Renal cortex interstitium (tissue), 15 donors: ENCODE measurements around the gene COIL. TPM values are rescaled to one million over a fixed set of nuclear protein-coding genes. Genes with fewer than 3 reads are reported as not detected.

Experiments used
- DNase-seq, 11 donors: peaks; one replicate each; pipeline ENCODE4 v3.0.0-alpha.2; 2013; ENCODE audit warnings: low read depth in 9 of 11, low spot score in 4 of 11; ENCODE audit errors: extremely low read depth in 1 of 11
- long read RNA-seq, 16 experiments: transcript quantifications; one replicate each; lab custom pipeline, GENCODE V29; 2026
- polyA plus RNA-seq, 3 donors: library from polyadenylated mRNA; unstranded; fragments of 120-200 nt; gene quantifications; one replicate each; pipeline ENCODE4 v1.2.1, GENCODE V29; 2013; ENCODE audit not compliant: insufficient read length in 3 of 3

The COIL gene, protein sequence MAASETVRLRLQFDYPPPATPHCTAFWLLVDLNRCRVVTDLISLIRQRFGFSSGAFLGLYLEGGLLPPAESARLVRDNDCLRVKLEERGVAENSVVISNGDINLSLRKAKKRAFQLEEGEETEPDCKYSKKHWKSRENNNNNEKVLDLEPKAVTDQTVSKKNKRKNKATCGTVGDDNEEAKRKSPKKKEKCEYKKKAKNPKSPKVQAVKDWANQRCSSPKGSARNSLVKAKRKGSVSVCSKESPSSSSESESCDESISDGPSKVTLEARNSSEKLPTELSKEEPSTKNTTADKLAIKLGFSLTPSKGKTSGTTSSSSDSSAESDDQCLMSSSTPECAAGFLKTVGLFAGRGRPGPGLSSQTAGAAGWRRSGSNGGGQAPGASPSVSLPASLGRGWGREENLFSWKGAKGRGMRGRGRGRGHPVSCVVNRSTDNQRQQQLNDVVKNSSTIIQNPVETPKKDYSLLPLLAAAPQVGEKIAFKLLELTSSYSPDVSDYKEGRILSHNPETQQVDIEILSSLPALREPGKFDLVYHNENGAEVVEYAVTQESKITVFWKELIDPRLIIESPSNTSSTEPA
- 10 to 100 TPM; 28.9 to 33.4 (median 29.2) TPM for polyA plus RNA-seq
- long read RNA-seq, donor 1, partial matches to known transcripts: 16 of 18 reads
- long read RNA-seq, donor 1, other reads (novel, unspliced or antisense): 0 of 18 reads
- long read RNA-seq, donor 2, partial matches to known transcripts: 31 of 31 reads
- long read RNA-seq, donor 2, other reads (novel, unspliced or antisense): 0 of 31 reads
- long read RNA-seq, donor 3, partial matches to known transcripts: 51 of 53 reads
- long read RNA-seq, donor 3, other reads (novel, unspliced or antisense): 0 of 53 reads
- long read RNA-seq, donor 4, partial matches to known transcripts: 25 of 29 reads
- long read RNA-seq, donor 4, other reads (novel, unspliced or antisense): 0 of 29 reads
- long read RNA-seq, donor 5: 0 reads
- long read RNA-seq, donor 6, partial matches to known transcripts: 58 of 58 reads
- long read RNA-seq, donor 6, other reads (novel, unspliced or antisense): 0 of 58 reads
- long read RNA-seq, donor 7, partial matches to known transcripts: 56 of 60 reads
- long read RNA-seq, donor 7, other reads (novel, unspliced or antisense): 0 of 60 reads
- long read RNA-seq, donor 8: 0 reads
- long read RNA-seq, donor 9, partial matches to known transcripts: 33 of 35 reads
- long read RNA-seq, donor 9, other reads (novel, unspliced or antisense): 0 of 35 reads
- long read RNA-seq, donor 10, transcript COIL-201 (7 exons, 2,650 nt): major isoform, 5 of 65 reads
- long read RNA-seq, donor 10, partial matches to known transcripts: 60 of 65 reads
- long read RNA-seq, donor 10, other reads (novel, unspliced or antisense): 0 of 65 reads
- long read RNA-seq, donor 11, partial matches to known transcripts: 0 of 1 reads
- long read RNA-seq, donor 11, other reads (novel, unspliced or antisense): 0 of 1 reads
- long read RNA-seq, donor 12, partial matches to known transcripts: 24 of 25 reads
- long read RNA-seq, donor 12, other reads (novel, unspliced or antisense): 0 of 25 reads
- long read RNA-seq, donor 13: 0 reads
- long read RNA-seq, donor 14, transcript COIL-201 (7 exons, 2,650 nt): major isoform, 5 of 67 reads
- long read RNA-seq, donor 14, partial matches to known transcripts: 62 of 67 reads
- long read RNA-seq, donor 14, other reads (novel, unspliced or antisense): 0 of 67 reads
- long read RNA-seq, donor 15, partial matches to known transcripts: 9 of 11 reads
- long read RNA-seq, donor 15, other reads (novel, unspliced or antisense): 0 of 11 reads
- long read RNA-seq, donor 16, transcript COIL-201 (7 exons, 2,650 nt): major isoform, 9 of 93 reads
- long read RNA-seq, donor 16, partial matches to known transcripts: 84 of 93 reads
- long read RNA-seq, donor 16, other reads (novel, unspliced or antisense): 0 of 93 reads

DNA sequence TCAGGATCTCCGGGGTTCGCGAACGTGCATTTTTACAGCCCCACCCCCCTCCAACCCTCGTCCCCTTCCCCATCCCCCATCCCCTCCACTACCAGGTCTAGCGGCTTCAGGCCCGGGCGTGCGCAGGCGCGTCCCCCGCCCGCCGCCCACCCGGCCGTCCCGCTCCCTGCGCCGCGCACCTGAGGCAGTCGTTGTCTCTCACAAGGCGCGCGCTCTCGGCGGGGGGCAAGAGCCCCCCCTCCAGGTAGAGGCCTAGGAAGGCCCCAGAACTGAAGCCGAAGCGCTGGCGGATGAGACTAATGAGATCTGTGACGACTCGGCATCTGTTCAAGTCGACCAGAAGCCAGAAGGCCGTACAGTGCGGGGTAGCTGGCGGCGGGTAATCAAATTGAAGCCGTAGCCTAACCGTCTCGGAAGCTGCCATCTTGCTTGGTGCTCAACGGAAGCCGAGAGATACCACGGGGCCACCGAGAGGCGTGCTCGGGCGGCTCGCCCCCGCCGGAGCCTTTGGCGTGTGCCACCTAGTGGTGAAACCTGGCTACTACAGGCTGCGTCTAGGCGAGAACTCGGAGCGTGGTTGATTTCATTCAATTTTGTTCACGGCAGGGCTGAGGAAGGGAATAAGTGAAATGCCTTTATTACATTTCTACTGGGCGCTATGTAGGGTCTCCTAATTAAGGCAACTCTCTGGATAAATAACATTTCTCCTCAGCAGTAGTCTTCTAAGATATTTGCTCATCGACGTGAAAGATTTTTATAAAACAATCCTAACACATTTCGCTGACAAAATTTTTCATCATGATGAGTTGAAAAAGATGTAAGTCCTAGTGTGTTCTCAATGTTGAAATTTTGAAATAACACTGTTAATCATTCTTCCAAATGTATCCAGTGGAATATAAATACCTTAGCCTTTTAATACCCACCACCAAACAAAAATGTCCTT lies at the start of gene COIL:
Gene COIL (minus strand): TSS at position 455 of the 943 bp plus-strand sequence. CDS start 31 bp downstream, at position 424.
- DNase-seq: peak; percentile 77 to 90 (median 88)

DNA sequence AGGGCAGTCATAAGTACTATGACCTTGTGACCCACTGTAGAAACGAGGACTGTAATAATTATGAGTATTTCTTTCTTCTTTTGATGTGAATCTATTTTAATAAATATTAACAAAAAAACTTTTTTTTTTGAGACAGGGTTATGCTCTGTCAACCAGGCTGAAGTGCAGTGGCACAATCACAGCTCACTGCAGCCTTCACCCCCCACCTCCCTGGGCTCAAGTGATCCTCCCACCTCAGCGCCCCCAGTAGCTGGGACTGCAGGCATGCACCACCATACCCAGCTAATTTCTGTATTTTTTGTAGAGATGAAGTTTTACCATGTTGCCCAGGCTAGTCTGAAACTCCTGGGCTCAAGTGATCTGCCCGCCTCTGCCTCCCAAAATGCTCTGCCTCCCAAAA lies 49.6 kb upstream of the COIL start:
- DNase-seq: no peak

DNA sequence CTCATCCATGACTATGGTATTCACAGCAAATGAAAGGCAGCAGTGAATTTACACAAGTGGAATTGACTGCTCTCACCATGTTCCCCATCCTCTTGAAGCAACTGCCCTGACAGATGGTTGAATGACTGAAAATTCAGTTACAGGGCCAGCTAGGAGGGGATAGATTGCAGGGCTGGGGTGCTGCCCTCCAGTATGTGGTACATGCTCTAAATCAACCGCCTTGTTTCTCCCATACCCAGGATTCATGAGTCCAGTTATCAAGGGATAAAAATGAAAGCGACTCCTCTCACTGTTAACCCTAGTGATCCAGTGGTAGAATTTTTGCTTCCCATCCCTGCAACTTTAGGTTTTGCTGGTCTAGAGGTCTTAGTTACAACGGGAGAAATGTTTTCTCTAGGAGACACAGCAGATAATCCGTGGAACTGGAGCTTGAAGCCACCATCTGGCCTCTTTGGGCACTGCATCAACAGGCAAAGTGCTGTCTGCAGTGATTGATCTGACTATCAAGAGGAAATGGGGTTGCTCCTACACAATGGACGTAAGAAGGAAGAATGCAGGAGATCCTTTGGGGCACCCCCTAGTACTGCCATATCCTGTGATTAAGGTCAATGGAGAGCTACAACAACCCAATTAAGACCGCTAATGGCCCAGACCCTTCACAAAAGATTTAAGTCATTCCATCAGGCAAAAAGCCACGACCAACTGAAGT lies 49.0 kb upstream of the COIL start:
- peak in 1 of 11 donors; percentile 29 for DNase-seq

DNA sequence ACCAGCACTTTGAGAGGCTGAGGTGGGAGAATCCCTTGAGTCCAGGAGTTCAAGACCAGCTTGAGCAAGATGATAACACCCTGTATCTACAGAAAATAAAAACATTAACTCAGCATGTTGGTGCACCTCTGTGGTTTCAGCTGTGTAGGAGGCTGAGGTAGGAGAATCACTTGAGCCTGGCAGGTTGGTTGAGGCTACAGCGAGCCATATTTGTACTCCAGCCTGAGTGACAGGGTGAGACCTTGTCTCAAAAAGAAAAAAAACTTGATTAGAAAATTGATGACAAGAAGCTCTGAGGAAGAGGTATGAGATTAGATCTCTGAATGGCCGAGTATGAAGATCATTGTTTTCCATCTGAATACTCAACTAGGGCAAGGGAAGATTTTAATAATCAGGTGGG lies 48.1 kb upstream of the COIL start:
- DNase-seq: no peak

DNA sequence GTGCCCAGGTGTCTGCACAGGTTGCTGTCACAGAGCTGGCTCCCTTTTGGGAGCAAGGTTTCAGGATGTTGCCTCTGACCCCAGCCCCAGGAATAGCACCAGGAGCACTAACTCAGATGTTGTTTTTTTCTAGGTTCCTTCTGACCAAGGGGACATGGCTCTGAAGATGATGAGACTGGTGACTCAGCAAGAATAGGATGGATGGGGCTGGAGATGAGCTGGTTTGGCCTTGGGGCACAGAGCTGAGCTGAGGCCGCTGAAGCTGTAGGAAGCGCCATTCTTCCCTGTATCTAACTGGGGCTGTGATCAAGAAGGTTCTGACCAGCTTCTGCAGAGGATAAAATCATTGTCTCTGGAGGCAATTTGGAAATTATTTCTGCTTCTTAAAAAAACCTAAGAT lies 45.2 kb upstream of the COIL start:
- no peak for DNase-seq

DNA sequence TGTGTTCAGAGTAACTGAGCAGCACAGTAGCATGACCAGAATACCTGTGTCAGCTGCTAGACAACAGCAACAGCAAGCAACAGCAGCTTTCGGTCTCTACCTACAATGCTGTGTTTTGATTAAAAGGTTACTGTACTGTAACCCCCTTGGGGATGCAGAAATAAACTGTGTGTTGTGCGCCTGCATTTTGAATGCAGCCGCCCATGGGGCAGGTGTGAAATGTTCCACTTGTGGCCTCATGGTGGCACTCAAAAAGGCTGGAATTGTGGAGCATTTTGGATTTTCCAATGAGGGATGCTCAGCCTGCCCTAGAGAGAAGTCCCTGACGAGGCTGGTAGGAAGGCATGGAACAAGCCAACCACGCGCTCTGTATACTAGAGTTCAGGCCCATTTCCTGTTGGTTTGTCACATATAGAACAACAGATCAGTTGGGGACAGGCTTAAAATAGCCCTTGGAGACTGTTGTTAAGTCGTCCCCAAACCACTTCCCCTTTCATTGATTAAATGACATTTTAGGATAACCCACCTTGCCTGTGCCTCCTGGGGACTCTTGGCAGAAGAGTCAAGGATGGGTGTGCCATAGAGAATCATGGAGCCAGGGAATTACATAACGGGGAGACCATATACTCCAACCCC lies 44.2 kb upstream of the COIL start:
- no peak for DNase-seq

DNA sequence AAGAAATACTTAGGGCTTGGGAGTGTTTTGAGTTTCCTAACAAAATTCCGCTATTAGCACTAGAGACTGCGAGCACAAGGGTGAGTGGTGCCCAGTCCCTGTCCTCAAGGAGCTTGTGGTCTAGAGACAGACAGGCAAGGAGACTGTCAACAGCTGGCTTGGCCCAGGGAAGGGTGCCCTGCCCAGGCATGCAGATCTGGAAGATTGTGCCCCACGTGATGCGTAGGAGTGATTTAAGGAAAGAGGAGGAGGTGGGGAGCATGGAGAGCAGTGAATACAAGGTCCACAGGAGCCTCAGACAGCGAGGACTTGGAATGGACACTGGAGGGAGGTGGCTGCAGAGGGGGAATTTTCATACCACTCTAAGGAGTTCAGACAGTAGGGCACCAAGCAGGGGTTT lies 42.1 kb upstream of the COIL start:
- DNase-seq: no peak

DNA sequence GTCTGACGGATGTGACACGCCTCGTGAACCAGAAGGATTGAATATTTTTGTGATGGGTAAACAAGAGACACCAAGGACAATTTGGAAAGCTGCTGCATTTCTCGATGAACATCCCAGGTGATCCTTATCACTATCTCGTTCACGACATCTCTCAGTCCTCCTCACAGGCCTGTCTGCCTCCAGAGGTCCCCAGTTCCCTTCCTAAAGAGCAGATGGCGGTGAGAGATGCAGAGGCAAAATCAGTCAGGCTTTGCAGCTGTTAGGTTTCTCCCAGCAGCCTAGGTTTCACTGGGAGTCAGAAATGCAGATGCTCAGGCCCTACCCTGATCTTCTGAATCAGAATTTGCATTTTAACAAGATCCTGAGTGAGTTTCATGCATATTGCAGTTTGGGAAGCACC lies 40.7 kb upstream of the COIL start:
- no peak for DNase-seq

DNA sequence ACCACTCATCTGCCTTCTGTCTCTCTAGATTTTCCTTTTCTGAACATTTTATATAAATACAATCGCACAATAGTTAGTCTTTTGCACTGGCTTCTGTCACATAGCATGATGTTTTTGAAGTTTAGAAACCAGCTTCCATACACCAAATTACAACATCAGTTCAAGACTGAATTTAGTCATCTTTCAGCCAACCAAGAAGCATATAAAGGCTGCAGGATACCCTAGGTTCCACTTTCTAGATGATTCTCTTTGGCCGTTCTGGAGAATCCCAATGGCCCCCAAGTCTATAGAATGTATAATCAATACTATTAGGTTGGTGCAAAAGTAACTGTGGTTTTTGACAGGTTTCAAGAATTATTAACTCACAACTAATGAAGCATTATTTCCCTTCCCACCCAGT lies 36.5 kb upstream of the COIL start:
- no peak for DNase-seq

DNA sequence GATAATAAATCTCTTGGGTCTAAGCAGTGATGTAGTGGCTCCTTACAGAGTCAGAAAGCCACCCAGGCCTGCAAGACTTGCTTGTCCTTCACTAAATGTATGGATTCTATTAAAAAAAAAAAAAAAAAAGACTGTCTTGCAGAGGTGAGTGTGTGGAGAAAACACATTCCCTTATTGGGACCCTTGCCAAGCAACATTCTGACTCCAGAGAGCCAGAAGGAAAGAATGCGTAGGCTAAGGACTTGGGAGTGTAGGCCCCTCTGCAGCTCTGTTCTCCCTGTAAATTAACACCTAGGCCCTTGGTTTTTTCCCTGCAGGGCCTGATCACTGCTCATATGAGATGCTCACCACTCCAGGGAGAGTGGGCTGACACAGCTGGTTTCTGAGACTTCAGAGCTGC lies 34.9 kb upstream of the COIL start:
- DNase-seq: no peak

DNA sequence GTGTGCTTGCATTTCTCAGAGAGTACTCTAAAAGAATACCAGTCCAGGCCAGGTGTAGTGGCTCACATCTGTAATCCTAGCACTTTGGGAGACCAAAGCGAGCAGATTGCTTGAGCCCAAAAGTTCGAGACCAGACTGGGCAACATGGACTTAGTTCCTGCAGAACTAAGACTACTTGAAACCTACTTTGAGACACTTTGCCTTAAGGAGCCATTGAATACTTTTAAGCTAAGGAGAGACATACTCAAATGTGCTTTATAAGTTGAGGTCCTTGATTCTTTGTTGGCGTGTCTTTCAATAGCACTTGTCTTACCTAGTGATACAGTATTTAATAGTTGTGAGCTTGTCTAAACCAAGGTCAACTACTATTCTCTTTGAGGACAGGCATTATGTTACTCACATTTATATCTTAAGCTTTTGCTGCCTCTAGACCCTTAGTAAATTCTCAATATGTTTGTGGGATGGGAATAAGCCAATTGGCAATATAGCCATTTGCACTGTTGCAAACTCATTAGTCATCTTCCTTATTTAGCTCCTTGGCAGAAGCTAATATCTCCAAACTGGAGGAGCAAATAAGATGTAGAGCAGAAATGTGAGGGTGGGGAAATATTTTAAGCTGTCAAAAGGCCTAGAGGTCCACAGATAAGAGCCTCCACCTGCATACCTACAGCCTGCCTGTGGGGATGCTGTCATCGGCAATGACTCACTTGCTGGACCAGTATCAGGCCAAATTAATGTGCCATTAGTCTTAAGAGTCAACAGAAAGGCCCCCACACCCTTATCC lies 33.4 kb upstream of the COIL start:
- DNase-seq: no peak

DNA sequence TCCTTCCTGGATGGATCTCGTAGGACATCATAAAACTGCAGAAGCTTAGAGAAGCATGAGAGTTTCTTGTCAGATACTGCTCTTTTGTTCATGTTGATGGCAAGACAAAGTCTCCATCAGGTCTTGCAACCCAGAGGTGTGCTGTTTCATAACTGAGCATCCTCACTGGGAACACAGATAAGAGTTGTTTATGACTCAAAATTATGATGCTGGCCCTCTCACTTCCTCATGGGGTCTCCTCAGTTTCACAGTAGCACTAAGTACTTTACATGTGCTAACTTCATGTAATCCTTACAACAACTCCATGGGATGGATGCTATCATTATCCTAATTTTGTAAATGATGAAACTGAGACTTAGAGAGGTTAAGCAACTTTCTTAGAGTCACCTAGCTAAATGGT lies 31.5 kb upstream of the COIL start:
- DNase-seq: no peak

DNA sequence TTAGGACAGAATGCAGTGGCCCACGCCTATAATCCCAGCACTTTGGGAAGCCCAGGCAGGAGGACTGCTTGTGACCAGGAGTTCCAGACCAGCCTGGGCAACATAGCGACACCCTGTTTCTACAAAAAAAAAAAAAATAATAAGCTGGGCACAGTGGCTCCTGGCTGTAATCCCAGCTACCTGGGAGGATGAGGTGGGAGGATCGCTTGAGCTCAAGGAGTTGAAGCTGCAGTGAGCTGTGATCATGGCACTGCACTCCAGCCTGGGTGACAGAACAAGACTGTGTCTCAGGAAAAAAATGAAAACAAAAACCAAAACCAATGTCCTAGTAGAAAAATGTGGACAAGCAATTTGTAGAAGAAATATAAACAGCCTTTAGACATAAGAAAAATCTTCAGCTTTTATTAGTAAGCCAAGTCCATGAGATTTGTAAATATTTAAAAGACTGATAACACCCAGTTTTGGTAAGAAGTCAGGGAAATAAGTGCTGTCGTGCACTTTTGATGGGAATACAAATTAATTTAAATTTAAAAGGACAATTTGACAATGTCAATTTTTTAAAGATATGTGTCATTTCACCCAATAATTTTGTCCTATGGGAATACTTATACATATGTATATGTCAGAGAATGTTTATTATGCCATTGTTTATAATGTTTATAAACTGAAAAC lies 28.2 kb upstream of the COIL start:
- DNase-seq: no peak

DNA sequence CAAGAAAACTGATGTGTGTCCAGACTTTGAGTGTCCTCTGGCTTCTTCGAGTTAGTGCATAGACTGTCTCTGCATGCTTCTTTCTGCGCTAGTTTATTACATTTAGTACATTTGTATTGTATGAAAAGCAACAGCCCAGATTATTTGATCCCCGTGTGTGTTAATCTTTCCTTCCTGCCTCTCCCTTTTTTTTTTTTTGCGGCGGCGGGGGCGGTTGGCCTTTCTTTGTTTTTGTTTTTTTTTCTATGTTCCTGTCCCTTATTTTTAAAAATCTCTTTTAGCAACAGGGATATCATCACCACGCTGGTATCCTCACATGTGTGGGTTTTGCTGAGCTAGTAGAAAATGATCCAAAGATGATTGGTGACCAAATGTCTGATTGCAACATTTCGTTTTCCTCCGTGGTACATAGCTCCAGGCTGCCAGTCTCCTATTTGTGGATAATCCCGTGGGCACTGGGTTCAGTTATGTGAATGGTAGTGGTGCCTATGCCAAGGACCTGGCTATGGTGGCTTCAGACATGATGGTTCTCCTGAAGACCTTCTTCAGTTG lies 26.5 kb upstream of the COIL start:
- DNase-seq: no peak
